MM.1S (cell line): ENCODE measurements around the gene CCDC102B.

Experiments used
- CTCF ChIP-seq: fragments of 300-600 bp; sonication (generic); IDR thresholded peaks from 2 replicates; pipeline ENCODE4 v1.5.1; 2016; ENCODE audit warnings: antibody characterized with exemption, low read length, mixed read lengths
- EZH2 ChIP-seq: fragments of 300-600 bp; sonication (generic); optimal IDR thresholded peaks from 2 replicates; pipeline ENCODE3; 2017; ENCODE audit warnings: low read depth, mild to moderate bottlenecking, antibody characterized with exemption, low read length, mixed read lengths
- EZH2phosphoT487 ChIP-seq: fragments of 300-600 bp; sonication (generic); IDR thresholded peaks from 2 replicates; pipeline ENCODE4 v1.6.1; 2018; ENCODE audit warnings: antibody characterized with exemption, low read length

GRCh38 chr18:68969027-68969426 lies 171.1 kb downstream of the CCDC102B start:
- no peak for TF ChIP-seq EZH2
- TF ChIP-seq CTCF: no peak
- TF ChIP-seq EZH2phosphoT487: no peak
